Stimulated activated CD4-positive, alpha-beta T cell treated with anti-CD3 and anti-CD28 coated beads, Interleukin-4, amount 100 ng/mL, for 48 hours (primary cell): ENCODE results near the gene SPECC1L.
"Not testable (repeated sequence)": the region's sequence is repeated elsewhere in the genome, so short reads cannot be mapped to it uniquely, and the experiment has no call there.

Experiments
- DNase-seq, 2 donors: peaks; one replicate each; pipeline ENCODE4 v3.0.0-alpha.2; 2020; ENCODE audit warnings: low read depth in 2 of 2

SPECC1L gene

GRCh38 chr22:24245584-24246561, 24.8 kb upstream of the SPECC1L start:
- not testable (repeated sequence) for DNase-seq

- DNase-seq = no peak
Observed at GRCh38 chr22:24247011-24247507, 23.6 kb upstream of the SPECC1L start.

GRCh38 chr22:24247564-24248344, 22.9 kb upstream of the SPECC1L start:
- DNase-seq = peak; percentile 34 to 49

GRCh38 chr22:24248611-24249010, 22.0 kb upstream of the SPECC1L start:
- not testable (repeated sequence) for DNase-seq

GRCh38 chr22:24249413-24249812, 21.2 kb upstream of the SPECC1L start:
- DNase-seq = not testable (repeated sequence)

- not testable (repeated sequence) for DNase-seq
Observed at GRCh38 chr22:24251286-24251685, 19.3 kb upstream of the SPECC1L start.

- DNase-seq = not testable (repeated sequence)
Observed at GRCh38 chr22:24253126-24253525, 17.5 kb upstream of the SPECC1L start.

GRCh38 chr22:24256136-24256535, 14.5 kb upstream of the SPECC1L start:
- DNase-seq = not testable (repeated sequence)

GRCh38 chr22:24256736-24257135, 13.9 kb upstream of the SPECC1L start:
- DNase-seq = not testable (repeated sequence)

- peak; percentile 56 to 57 for DNase-seq
Observed at GRCh38 chr22:24259459-24259858, 11.2 kb upstream of the SPECC1L start.

- not testable (repeated sequence) for DNase-seq
Observed at GRCh38 chr22:24262185-24262749, 8.4 kb upstream of the SPECC1L start.

- not testable (repeated sequence) for DNase-seq
Observed at GRCh38 chr22:24263479-24263878, 7.2 kb upstream of the SPECC1L start.

- not testable (repeated sequence) for DNase-seq
Observed at GRCh38 chr22:24264329-24264896, 6.2 kb upstream of the SPECC1L start.

GRCh38 chr22:24265734-24266133, 4.9 kb upstream of the SPECC1L start:
- no peak for DNase-seq

- DNase-seq = not testable (repeated sequence)
Observed at GRCh38 chr22:24266495-24266894, 4.1 kb upstream of the SPECC1L start.

- peak in 1 of 2 donors; percentile 10 for DNase-seq
Observed at GRCh38 chr22:24271386-24271854, 789 bp downstream of the SPECC1L start.

- DNase-seq = not testable (repeated sequence)
Observed at GRCh38 chr22:24273031-24273430, 2.4 kb downstream of the SPECC1L start.

GRCh38 chr22:24273906-24274305, 3.3 kb downstream of the SPECC1L start:
- not testable (repeated sequence) for DNase-seq

GRCh38 chr22:24274696-24275405, 4.2 kb downstream of the SPECC1L start:
- not testable (repeated sequence) for DNase-seq

GRCh38 chr22:24280363-24280762, 9.7 kb downstream of the SPECC1L start:
- not testable (repeated sequence) for DNase-seq

GRCh38 chr22:24282401-24282800, 11.8 kb downstream of the SPECC1L start:
- DNase-seq = no peak
